Measurements from ENCODE around the gene GPC5. TPM values are rescaled to one million over a fixed set of nuclear protein-coding genes. Genes with fewer than 3 reads are reported as not detected.
"Not testable (repeated sequence)": the region's sequence is repeated elsewhere in the genome, so short reads cannot be mapped to it uniquely, and the experiment has no call there.

GPC5 gene
- total RNA-seq, 1 experiment from 2014 or later, result 0.07 TPM

- DNase-seq (ENCODE audit: extremely low read depth, low read depth), result no peak
Observed at GRCh38 chr13:91643394-91643793, 245.0 kb downstream of the GPC5 start.

- DNase-seq (ENCODE audit: extremely low read depth, low read depth), result no peak
Observed at GRCh38 chr13:91644806-91645205, 246.4 kb downstream of the GPC5 start.

GRCh38 chr13:91647361-91647990 lies 249.1 kb downstream of the GPC5 start:
- DNase-seq (ENCODE audit: extremely low read depth, low read depth), result peak; percentile 15

GRCh38 chr13:91648012-91648411 lies 249.6 kb downstream of the GPC5 start:
- no peak for DNase-seq (ENCODE audit: extremely low read depth, low read depth)

- DNase-seq (ENCODE audit: extremely low read depth, low read depth), result no peak
Observed at GRCh38 chr13:91649456-91649855, 251.0 kb downstream of the GPC5 start.

- DNase-seq (ENCODE audit: extremely low read depth, low read depth), result no peak
Observed at GRCh38 chr13:91652404-91653301, 254.2 kb downstream of the GPC5 start.

- no peak for DNase-seq (ENCODE audit: extremely low read depth, low read depth)
Observed at GRCh38 chr13:91655731-91656130, 257.3 kb downstream of the GPC5 start.

- no peak for DNase-seq (ENCODE audit: extremely low read depth, low read depth)
Observed at GRCh38 chr13:91657283-91657682, 258.9 kb downstream of the GPC5 start.

- DNase-seq (ENCODE audit: extremely low read depth, low read depth), result no peak
Observed at GRCh38 chr13:91659256-91660075, 261.0 kb downstream of the GPC5 start.

GRCh38 chr13:91660076-91660415 lies 261.6 kb downstream of the GPC5 start:
- DNase-seq (ENCODE audit: extremely low read depth, low read depth), result no peak

- no peak for DNase-seq (ENCODE audit: extremely low read depth, low read depth)
Observed at GRCh38 chr13:91661692-91662490, 263.5 kb downstream of the GPC5 start.

- DNase-seq (ENCODE audit: extremely low read depth, low read depth), result no peak
Observed at GRCh38 chr13:91664039-91664438, 265.6 kb downstream of the GPC5 start.

- DNase-seq (ENCODE audit: extremely low read depth, low read depth), result no peak
Observed at GRCh38 chr13:91667486-91667885, 269.1 kb downstream of the GPC5 start.

GRCh38 chr13:91668866-91669495 lies 270.6 kb downstream of the GPC5 start:
- DNase-seq (ENCODE audit: extremely low read depth, low read depth), result no peak

GRCh38 chr13:91674347-91674746 lies 275.9 kb downstream of the GPC5 start:
- DNase-seq (ENCODE audit: extremely low read depth, low read depth), result not testable (repeated sequence)

- no peak for DNase-seq (ENCODE audit: extremely low read depth, low read depth)
Observed at GRCh38 chr13:91684746-91685145, 286.3 kb downstream of the GPC5 start.

- no peak for DNase-seq (ENCODE audit: extremely low read depth, low read depth)
Observed at GRCh38 chr13:91690944-91691343, 292.5 kb downstream of the GPC5 start.

- DNase-seq (ENCODE audit: extremely low read depth, low read depth), result no peak
Observed at GRCh38 chr13:91693466-91693865, 295.0 kb downstream of the GPC5 start.

GRCh38 chr13:91698308-91698707 lies 299.9 kb downstream of the GPC5 start:
- no peak for DNase-seq (ENCODE audit: extremely low read depth, low read depth)

GRCh38 chr13:91698767-91699166 lies 300.3 kb downstream of the GPC5 start:
- no peak for DNase-seq (ENCODE audit: extremely low read depth, low read depth)
